G401 (cell line): Measurements from ENCODE around the gene TMEM259. TPM values are rescaled to one million over a fixed set of nuclear protein-coding genes. Genes with fewer than 3 reads are reported as not detected.

ENCODE experiments used
- DNase-seq: peaks from one replicate; pipeline ENCODE4 v3.0.0-alpha.2; 2015; ENCODE audit warnings: low spot score
- in situ Hi-C: cut with HindIII; loops from 2 replicates; pipeline ENCODE4 v1.10.0; 2016; ENCODE audit warnings: low sequenced_read_pairs, mixed read lengths
- total RNA-seq: library from RNA; depleted of rRNA; stranded (reverse); fragments of >200 nt; shearing (Covaris generic); gene quantifications from 2 replicates; pipeline ENCODE4 v1.2.3, GENCODE V29; 2014

TMEM259 gene
- total RNA-seq, 1 experiment from 2014 or later: 131 TPM

DNA sequence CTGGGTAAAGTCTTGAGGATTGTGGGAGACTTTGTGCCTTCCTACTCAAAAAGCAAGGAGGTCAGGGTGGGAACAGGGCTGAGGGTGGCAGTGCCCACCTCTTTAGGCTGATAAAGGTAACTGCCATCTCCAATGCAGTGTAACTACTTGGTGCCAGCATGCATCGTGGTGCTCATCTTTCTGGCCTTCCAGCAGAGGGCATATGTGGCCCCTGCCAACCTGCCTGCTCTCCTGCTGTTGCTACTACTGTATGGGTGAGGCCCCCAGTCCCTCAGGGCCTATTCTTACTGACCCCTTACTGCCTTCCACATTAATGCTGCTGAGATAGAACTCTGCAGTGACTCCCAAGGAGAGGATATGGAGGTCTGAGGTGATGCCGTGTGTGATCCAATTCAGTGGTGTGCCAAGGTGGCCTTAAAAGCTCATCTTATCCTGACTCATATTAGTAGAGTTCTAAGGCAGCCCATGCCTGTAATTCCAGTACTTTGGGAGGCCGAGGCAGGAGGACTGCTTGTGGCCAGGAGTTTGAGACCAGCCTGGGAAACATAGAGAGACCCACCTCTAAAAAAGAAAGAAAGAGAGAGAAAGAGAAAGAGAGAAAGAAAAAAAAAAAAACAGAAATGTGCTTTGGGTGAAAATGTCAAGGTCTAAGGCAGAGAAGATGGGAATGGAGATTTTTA is 36.4 kb upstream of the TMEM259 start:
- DNase-seq: no peak
- in situ Hi-C loops: no loop called here

DNA sequence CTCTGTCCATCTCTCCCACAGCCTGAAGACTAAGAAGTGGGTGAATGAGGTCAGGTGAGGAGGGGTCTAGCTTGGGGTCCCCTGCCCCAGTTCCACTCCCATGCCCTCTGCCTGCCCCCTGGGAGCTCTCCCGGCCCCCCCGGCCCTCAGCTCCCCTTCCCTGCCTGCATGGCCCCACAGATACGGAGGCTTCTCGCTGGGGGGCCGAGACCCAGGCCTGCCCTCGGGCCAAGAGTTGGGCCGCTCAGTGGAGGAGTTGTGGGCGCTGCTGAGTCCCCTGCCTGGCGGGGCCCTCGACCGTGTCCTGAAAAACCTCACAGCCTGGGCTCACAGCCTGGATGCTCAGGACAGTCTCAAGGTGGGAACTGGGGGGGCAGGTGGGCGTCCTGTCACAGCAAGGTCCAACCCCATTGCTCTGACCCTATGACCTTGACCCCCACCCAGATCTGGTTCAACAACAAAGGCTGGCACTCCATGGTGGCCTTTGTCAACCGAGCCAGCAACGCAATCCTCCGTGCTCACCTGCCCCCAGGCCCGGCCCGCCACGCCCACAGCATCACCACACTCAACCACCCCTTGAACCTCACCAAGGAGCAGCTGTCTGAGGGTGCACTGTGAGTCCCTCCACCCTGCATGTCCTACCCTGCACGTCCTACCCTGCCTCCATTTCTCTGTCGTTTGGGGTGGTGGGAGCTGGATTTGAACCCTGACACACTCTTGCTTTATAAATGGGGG is 35.1 kb upstream of the TMEM259 start:
- in situ Hi-C loops: no loop called here
- DNase-seq: no peak

DNA sequence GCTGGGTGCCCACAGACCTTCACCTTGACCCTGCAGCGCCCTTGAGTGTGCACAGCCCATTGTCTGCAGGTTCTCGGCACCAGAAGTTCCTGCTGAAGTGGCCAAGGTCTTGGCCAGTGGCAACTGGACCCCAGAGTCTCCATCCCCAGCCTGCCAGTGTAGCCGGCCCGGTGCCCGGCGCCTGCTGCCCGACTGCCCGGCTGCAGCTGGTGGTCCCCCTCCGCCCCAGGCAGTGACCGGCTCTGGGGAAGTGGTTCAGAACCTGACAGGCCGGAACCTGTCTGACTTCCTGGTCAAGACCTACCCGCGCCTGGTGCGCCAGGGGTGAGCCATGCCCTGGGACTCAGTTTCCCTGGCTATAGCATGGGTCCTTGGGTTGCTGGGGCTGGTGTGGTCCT is 34.1 kb upstream of the TMEM259 start:
- in situ Hi-C loops: no loop called here
- DNase-seq: no peak

DNA sequence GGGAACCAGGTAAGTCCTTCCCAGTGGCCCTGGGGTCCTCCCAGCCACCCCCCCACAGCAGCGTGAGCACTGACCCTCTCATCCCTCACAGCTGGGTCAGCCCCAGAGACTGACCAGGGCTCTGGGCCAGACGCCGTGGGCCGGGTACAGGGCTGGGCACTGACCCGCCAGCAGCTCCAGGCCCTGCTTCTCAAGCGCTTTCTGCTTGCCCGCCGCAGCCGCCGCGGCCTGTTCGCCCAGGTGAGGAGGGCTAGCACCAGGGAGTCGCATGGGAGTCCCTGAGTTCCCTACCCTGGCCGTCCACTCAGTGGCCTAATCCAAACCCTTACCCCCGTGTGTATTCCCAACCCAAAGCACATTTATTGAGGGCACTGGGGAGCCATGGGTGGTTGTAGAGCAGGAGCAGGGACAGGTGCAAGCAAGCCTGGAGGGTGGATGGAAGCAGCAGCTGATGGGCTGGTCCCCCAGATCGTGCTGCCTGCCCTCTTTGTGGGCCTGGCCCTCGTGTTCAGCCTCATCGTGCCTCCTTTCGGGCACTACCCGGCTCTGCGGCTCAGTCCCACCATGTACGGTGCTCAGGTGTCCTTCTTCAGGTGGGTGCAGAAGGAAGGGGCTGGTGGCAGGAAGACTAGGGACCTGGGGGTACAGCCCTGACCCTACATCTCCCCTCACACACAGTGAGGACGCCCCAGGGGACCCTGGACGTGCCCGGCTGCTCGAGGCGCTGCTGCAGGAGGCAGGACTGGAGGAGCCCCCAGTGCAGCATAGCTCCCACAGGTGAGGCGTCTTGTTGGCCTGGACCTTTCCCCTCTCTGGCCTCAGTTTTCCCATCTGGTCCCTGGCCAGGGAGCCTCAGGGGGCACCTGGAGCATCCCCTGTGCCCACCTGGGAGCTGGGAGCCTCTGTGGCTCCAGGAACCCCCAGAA is 33.4 kb upstream of the TMEM259 start:
- in situ Hi-C loops: no loop called here
- no peak for DNase-seq

DNA sequence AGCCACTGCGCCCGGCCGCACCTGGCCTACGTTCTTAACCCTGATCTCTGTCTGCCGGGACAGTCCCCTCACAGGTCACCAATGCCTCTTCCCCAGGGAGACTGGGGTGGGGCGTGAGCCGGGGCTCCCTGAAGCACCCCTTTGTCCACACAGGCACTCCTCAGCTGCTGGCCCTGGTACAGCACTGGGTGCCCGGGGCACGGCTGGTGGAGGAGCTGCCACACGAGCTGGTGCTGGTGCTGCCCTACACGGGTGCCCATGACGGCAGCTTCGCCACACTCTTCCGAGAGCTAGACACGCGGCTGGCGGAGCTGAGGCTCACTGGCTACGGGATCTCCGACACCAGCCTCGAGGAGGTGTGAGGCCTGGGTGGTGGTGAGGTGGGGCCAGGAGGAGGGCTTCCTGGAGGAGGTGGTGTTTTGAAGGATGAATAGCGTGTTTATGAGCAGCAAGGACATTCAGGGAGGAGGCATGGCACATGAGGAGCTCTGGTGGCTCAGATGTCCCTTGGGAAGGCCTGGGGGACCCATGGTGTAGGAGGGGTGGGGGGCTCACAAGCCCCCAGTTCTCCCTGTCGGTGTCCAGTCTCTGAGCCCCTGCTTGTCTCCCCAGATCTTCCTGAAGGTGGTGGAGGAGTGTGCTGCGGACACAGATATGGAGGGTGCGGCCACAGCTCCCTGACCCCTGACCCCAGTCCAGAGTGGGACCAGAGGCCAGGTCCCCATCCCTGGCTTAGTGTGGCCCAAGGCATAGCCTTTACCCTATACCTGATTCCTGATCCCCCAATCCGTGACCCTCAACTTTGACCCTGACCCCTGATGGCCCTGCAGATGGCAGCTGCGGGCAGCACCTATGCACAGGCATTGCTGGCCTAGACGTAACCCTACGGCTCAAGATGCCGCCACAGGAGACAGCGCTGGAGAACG is 32.5 kb upstream of the TMEM259 start:
- in situ Hi-C loops: no loop called here
- no peak for DNase-seq

DNA sequence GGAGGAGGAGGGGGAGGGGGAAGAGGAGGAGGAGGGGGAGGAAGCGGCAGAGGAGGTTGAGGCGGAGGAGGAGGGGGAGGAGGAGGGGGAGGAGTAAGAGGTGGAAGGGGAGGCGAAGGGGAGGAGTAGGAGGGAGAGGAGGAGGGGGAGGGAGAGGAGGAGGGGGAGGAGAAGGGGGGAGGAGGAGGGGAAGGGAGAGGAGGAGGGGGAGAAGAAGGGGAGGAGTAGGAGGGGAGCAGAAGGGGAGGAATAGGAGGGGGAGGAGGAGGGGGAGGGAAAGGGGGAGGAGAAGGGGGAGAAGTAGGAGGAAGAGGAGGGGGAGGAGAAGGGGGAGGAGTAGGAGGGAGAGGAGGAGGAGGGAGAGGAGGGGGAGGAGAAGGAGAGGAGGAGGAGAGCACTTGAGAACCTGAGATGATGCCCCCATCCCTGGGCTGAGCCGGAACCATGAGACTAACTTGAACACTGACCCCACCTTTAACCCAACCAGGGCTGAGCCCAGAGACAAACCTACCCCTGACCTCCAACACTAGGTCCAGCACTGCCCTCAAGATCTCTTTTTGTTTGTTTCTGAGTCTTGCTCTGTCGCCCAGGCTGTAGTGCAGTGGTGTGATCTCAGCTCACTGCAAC is 31.5 kb upstream of the TMEM259 start:
- in situ Hi-C loops: no loop called here
- DNase-seq: no peak

DNA sequence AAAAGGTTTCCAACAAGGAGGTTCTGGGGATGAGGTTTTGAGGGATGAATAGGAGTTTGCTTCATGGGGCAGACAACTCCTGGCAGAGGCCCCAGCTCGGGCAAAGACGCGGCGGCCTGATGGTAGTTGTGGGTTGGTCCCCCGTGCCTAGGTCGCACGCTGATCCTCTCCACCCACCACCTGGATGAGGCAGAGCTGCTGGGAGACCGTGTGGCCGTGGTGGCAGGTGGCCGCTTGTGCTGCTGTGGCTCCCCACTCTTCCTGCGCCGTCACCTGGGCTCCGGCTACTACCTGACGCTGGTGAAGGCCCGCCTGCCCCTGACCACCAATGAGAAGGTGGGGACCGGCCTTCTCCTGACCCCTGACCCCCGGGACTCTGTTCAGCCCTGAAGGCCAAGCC is 30.9 kb upstream of the TMEM259 start:
- no peak for DNase-seq
- in situ Hi-C loops: no loop called here

DNA sequence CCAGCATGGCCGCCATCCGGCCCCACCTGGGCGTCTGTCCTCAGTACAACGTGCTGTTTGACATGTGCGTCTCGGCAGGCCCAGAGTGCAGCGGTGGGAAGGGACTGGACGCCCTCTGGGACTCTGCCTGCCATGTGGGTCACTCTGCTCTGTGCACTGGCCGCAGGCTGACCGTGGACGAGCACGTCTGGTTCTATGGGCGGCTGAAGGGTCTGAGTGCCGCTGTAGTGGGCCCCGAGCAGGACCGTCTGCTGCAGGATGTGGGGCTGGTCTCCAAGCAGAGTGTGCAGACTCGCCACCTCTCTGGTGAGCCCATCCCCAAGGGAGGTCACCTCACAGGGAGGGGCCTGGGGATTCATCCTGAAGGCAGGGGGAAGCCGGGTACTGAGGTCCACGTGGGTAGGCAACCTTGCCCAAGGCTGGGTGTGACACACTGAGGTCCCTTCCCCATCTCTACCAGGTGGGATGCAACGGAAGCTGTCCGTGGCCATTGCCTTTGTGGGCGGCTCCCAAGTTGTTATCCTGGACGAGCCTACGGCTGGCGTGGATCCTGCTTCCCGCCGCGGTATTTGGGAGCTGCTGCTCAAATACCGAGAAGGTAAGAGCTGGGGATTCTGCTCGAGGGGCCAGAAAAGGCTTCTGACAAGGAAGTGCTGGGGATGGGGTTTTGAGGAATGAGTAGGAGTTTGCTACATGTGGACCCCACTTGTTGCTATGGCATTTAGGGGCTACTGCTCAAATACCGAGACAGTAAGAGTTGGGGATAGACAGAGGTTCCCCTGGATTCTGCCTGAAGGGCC is 30.3 kb upstream of the TMEM259 start:
- in situ Hi-C loops: no loop called here
- DNase-seq: no peak

DNA sequence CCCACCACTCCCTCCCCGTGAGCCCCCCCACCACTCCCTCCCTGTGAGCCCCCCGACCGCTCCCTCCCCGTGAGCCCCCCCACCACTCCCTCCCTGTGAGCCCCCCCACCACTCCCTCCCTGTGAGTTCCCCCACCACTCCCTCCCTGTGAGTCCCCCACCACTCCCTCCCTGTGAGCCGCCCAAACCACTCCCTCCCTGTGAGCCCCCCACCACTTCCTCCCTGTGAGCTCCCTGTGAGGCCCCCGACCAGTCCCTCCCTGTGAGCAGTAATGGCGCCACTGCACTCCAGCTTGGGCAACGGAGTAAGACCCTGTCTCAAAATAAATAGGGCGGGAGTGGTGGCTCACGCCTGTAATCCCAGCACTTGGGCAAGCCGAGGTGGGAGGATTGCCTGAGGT is 28.9 kb upstream of the TMEM259 start:
- in situ Hi-C loops: no loop called here
- no peak for DNase-seq

DNA sequence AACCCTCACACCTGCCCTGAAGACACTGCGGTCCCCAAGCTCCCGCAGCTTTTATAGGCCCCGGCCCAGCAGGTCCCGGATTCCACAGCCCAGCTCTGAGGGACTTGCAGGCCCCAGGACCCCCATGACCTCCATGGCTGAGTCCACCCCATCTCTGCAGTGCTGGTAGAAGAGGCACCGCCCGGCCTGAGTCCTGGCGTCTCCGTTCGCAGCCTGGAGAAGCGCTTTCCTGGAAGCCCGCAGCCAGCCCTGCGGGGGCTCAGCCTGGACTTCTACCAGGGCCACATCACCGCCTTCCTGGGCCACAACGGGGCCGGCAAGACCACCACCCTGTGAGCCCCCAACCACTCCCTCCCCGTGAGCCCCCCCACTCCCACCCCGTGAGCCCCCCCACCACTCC is 28.2 kb upstream of the TMEM259 start:
- in situ Hi-C loops: no loop called here

DNA sequence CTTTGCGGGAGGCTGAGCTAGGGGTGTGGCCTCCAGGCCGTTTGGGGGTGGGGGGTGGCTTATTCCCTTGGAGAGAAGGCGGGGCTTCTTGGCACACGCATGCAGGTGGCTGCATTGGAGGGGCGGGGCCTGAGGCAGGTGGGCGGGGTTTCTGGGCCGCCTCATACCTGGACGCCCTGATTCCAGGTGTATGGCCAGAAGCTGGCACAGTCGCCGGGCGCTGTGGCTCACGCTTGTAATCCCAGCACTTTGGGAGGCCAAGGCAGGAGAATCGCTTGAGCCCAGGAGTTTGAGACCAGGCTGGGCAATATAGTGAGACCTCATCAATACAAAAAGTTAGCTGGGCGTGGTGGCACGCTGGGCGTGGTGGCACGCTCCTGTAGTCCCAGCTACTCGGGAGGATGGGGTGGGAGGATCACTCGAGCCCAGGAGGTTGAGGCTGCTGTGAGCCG is 26.8 kb upstream of the TMEM259 start:
- DNase-seq: no peak
- in situ Hi-C loops: no loop called here

More for the DNA sequence above, 28.2 kb upstream of the TMEM259 start:
- DNase-seq: no peak

DNA sequence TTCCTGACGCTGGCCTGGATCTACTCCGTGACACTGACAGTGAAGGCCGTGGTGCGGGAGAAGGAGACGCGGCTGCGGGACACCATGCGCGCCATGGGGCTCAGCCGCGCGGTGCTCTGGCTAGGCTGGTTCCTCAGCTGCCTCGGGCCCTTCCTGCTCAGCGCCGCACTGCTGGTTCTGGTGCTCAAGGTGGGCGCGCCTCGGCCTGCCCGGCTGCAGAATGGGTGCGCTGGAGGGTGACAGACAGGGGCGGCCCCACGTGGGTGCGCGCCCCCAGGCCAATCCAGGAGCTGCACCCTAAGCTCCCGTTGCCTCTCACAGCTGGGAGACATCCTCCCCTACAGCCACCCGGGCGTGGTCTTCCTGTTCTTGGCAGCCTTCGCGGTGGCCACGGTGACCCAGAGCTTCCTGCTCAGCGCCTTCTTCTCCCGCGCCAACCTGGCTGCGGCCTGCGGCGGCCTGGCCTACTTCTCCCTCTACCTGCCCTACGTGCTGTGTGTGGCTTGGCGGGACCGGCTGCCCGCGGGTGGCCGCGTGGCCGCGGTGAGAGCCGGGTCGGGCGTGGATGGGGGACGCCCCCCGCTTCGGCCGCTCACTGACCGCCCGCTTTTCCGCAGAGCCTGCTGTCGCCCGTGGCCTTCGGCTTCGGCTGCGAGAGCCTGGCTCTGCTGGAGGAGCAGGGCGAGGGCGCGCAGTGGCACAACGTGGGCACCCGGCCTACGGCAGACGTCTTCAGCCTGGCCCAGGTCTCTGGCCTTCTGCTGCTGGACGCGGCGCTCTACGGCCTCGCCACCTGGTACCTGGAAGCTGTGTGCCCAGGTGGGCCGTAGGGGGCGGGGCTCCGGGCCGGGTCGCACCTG is 26.1 kb upstream of the TMEM259 start:
- DNase-seq: no peak
- in situ Hi-C loops: no loop called here

DNA sequence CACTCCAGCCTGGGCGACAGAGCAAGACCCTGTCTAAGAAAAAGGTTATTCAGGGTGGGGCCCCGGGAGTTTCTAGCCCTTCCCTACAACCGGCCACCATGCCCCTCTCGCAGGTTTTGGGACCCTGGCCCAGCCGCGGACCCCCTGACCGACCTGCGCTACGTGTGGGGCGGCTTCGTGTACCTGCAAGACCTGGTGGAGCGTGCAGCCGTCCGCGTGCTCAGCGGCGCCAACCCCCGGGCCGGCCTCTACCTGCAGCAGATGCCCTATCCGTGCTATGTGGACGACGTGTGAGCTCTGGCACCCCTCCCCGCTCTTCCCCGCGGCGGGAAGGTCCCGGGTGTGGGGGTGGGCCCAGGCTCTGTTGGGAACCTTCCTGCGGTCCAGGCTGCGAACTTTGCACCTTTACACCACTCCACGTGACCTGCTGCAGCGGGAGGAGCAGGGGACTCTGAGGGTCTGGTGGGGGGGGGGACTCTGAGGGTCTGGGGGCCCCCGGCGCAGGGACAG is 25.2 kb upstream of the TMEM259 start:
- no peak for DNase-seq
- in situ Hi-C loops: no loop called here

DNA sequence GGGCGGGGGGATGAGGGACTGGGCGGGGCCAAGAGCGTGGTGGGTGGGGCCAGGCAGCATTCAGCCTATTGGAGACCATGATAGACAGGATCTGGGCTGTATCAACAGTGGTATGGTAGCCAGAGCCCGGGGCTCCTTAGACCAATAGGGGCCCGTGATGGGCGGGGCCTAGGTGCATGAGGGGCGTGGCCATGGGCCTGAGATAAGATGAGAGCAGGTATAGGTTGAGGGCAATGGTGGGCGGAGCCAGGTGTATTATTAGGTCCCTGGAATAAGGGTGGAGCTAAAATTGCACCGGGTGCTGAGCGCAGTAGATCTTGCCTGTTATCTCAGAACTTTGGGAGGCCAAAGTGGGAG is 24.3 kb upstream of the TMEM259 start:
- in situ Hi-C loops: no loop called here
- DNase-seq: peak; percentile 33

DNA sequence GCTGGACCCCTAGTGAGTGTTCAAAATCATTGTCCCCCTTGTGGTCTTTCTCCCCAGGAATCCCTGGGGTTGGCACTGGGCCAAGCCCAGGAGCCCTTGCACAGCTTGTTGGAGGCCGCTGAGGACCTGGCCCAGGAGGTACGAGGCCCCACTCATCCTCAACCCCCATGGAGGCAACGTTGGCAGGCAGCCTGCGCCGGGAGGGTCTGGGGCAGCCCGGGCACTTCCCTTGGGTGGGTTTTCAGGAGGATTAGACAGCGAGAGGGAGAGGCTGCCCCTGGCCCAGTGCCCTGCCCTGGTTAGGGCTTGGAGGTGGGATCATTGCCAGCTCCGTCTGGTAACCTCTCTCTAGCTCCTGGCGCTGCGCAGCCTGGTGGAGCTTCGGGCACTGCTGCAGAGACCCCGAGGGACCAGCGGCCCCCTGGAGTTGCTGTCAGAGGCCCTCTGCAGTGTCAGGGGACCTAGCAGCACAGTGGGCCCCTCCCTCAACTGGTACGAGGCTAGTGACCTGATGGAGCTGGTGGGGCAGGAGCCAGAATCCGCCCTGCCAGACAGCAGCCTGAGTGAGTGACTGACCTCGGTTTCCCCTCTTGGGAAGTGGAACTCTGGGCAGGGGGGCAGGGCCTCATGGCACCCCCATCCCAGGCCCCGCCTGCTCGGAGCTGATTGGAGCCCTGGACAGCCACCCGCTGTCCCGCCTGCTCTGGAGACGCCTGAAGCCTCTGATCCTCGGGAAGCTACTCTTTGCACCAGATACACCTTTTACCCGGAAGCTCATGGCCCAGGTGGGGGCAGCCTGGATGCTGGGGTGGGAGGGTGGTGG is 22.0 kb upstream of the TMEM259 start:
- DNase-seq: peak; percentile 19
- in situ Hi-C loops: no loop called here
